SU-DHL-6 (cell line): Measurements from ENCODE around the gene ERBB2.

Experiments
- CTCF ChIP-seq: fragments of 200-600 bp; sonication (generic); IDR thresholded peaks from one replicate; pipeline ENCODE4 v1.5.1; 2017; ENCODE audit warnings: antibody characterized with exemption, mild to moderate bottlenecking, low read length, moderate library complexity; ENCODE audit not compliant: insufficient read depth, poor library complexity, severe bottlenecking
- EZH2phosphoT487 ChIP-seq: fragments of 200-600 bp; sonication (generic), shearing (Covaris generic); conservative IDR thresholded peaks from 2 replicates; pipeline ENCODE4 v1.6.1; 2018; ENCODE audit warnings: mild to moderate bottlenecking, antibody characterized with exemption, low read length, moderate library complexity, mixed read lengths

- TF ChIP-seq CTCF, result no peak
- no peak for TF ChIP-seq EZH2phosphoT487
These were observed 6.0 kb downstream of the ERBB2 start for GRCh38 chr17:39705786-39706348.
